Gastroesophageal sphincter (tissue), 4 donors: Measurements from ENCODE around the gene RNF212. TPM values are rescaled to one million over a fixed set of nuclear protein-coding genes. Genes with fewer than 3 reads are reported as not detected.

Experiments
- ATAC-seq: fragments of 150-250 bp; one replicate; pipeline ENCODE4 v1.9.1; 2016; ENCODE audit warnings: mild to moderate bottlenecking, moderate library complexity
- H3K27ac ChIP-seq, 4 donors: fragments of 200-600 bp; sonication (generic) in 3 of 4; 1 replicate in 3 of 4; 2 replicates in 1 of 4; pipeline ENCODE4 v1.5.1; 2016 to 2019
- H3K27me3 ChIP-seq: fragments of 200-600 bp; sonication (generic); one replicate; pipeline ENCODE4 v1.5.1; 2019
- H3K36me3 ChIP-seq, 2 donors: fragments of 200-600 bp; sonication (generic); one replicate each; pipeline ENCODE4 v1.5.1; 2019; ENCODE audit warnings: control low read depth in 1 of 2
- H3K4me1 ChIP-seq, 3 donors: fragments of 200-600 bp; sonication (generic); 1 replicate in 2 of 3; 2 replicates in 1 of 3; pipeline ENCODE4 v1.5.1; 2016 to 2019; ENCODE audit warnings: control low read depth in 2 of 3
- H3K4me3 ChIP-seq, 2 donors: fragments of 200-600 bp; sonication (generic); one replicate each; pipeline ENCODE4 v1.5.1; 2019; ENCODE audit warnings: mild to moderate bottlenecking in 1 of 2, moderate library complexity in 1 of 2
- H3K9me3 ChIP-seq, 3 donors: fragments of 200-600 bp; sonication (generic); one replicate each; pipeline ENCODE4 v1.5.1; 2017 to 2019; ENCODE audit warnings: control low read depth in 2 of 3
- EP300 ChIP-seq: sonication (generic); formaldehyde crosslinking; IDR thresholded peaks from one replicate; pipeline ENCODE4 v1.6.1; 2017; ENCODE audit warnings: antibody characterized with exemption, mild to moderate bottlenecking
- POLR2A ChIP-seq, 2 donors: fragments of 450-650 bp; IDR thresholded peaks; one replicate each; pipeline ENCODE4 v1.6.1; 2017; ENCODE audit warnings: antibody characterized with exemption in 2 of 2, mild to moderate bottlenecking in 2 of 2, moderate library complexity in 1 of 2
- POLR2AphosphoS5 ChIP-seq: sonication (generic); formaldehyde crosslinking; IDR thresholded peaks from one replicate; pipeline ENCODE4 v1.6.1; 2017; ENCODE audit warnings: antibody characterized with exemption
- WGBS, 2 donors: methylation state at CpG; one replicate each; pipeline ENCODE4 v1.1.5; 2018; ENCODE audit warnings: low coverage in 1 of 2; 5-methylcytosine and 5-hydroxymethylcytosine counted together
- total RNA-seq, 4 donors: library from RNA; depleted of rRNA; stranded (reverse); fragments of >200 nt; gene quantifications; one replicate each; pipeline ENCODE4 v1.1.0, GENCODE V29; 2016
- TF ChIP-seq, protein P1 (sequence below), 4 experiments: fragments of 200-600 bp in 2 of 4; fragments of 450-650 bp in 2 of 4; sonication (generic) in 1 of 4; IDR thresholded peaks; one replicate each; pipeline ENCODE4 v1.5.1; 2017 to 2019; ENCODE audit warnings: antibody characterized with exemption in 4 of 4, mild to moderate bottlenecking in 2 of 4, moderate library complexity in 2 of 4

The RNF212 gene
- total RNA-seq, 4 donors from 2014 or later: 1.5 to 6.9 (median 4.6) TPM

DNA sequence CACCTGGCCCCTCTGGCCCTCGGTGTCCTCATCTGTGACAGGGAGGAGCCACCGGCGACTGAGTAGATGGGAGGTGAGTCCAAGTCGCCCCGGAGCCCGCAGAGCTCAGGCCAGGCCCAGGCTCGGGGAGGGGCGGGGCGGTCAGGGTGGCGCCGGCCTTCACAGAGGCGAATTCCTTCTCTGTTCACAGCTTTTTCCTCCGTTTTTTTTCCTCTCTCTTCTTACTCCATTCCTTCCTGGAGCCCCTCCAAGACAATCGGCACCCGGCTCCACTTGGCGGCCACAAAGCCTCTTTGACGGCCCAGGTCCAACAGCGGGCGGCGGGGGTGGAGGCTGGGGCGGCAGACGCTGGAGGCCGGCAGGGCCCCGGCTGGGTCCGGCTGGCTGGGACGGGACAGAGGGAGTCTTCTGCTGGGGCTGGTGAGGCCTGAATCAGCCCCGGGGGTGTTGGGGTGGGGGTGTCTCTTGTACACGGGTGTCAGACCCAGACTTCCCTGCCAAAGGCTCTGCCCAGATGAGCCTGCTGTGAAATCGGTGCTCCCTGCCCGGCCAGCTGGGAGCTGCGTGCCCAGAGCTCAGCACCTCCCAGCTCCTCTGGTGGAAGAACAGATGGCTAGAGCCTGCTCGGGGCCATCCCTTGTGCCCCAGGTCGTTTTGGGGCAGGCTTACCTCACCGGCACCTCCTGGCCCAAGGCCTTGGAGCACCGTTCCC, 79.4 kb downstream of the RNF212 start:
- Histone ChIP-seq H3K27me3 (peaks cover 47% of the 10 kb centered on the region), H3K4me3 (peak overlapping the region in 1 of 2 donors; percentile 31), H3K36me3 (no peaks in the 10 kb centered on the region), H3K27ac (peak overlapping the region in 3 of 4 donors; percentile 30 to 68 (median 57)), H3K9me3 (no peaks in the 10 kb centered on the region), H3K4me1 (peaks cover 0 to 42% (median 6%) of the 10 kb centered on the region in 3 donors)
- TF ChIP-seq EP300 (no peak), POLR2A (IDR thresholded peaks at IDR 0.05) (no peak), POLR2AphosphoS5 (peak; percentile 19)
- peak; percentile 69 for ATAC-seq
- no CpG with 5 or more reads among the region's 35 CpGs for WGBS, 2 donors

DNA sequence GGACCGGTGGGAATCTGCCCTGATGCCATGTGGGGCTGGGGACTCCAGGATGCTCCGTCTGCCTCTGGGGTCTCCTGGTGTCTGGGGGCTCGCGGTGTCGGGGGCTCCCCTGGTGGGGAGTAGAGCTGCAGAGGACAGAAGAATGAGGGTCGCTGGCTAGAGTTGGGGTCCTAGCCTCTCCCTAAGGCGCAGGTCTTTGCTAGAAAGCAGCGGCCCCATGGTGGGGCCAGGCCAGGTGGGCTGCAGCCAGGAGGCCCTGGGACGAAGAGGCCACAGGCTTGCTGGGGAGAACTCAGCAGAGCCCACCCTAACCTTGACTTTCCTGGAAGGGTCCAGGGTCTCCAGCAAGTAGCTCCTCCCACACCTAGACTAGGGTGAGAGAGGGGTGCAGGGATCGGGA, 80.5 kb downstream of the RNF212 start:
- Histone ChIP-seq H3K9me3 (no peaks in the 10 kb centered on the region), H3K27ac (no peak overlapping the region), H3K4me1 (peaks cover 0 to 36% (median 6%) of the 10 kb centered on the region in 3 donors), H3K4me3 (no peak overlapping the region), H3K27me3 (peaks cover 59% of the 10 kb centered on the region), H3K36me3 (no peaks in the 10 kb centered on the region)
- no CpG with 5 or more reads among the region's 10 CpGs for WGBS, 2 donors
- TF ChIP-seq POLR2AphosphoS5 (no peak), EP300 (no peak), POLR2A (IDR thresholded peaks at IDR 0.05) (no peak)
- TF ChIP-seq, protein P1, sequence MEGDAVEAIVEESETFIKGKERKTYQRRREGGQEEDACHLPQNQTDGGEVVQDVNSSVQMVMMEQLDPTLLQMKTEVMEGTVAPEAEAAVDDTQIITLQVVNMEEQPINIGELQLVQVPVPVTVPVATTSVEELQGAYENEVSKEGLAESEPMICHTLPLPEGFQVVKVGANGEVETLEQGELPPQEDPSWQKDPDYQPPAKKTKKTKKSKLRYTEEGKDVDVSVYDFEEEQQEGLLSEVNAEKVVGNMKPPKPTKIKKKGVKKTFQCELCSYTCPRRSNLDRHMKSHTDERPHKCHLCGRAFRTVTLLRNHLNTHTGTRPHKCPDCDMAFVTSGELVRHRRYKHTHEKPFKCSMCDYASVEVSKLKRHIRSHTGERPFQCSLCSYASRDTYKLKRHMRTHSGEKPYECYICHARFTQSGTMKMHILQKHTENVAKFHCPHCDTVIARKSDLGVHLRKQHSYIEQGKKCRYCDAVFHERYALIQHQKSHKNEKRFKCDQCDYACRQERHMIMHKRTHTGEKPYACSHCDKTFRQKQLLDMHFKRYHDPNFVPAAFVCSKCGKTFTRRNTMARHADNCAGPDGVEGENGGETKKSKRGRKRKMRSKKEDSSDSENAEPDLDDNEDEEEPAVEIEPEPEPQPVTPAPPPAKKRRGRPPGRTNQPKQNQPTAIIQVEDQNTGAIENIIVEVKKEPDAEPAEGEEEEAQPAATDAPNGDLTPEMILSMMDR (IDR thresholded peaks at IDR 0.05): no peak
- ATAC-seq: no peak

DNA sequence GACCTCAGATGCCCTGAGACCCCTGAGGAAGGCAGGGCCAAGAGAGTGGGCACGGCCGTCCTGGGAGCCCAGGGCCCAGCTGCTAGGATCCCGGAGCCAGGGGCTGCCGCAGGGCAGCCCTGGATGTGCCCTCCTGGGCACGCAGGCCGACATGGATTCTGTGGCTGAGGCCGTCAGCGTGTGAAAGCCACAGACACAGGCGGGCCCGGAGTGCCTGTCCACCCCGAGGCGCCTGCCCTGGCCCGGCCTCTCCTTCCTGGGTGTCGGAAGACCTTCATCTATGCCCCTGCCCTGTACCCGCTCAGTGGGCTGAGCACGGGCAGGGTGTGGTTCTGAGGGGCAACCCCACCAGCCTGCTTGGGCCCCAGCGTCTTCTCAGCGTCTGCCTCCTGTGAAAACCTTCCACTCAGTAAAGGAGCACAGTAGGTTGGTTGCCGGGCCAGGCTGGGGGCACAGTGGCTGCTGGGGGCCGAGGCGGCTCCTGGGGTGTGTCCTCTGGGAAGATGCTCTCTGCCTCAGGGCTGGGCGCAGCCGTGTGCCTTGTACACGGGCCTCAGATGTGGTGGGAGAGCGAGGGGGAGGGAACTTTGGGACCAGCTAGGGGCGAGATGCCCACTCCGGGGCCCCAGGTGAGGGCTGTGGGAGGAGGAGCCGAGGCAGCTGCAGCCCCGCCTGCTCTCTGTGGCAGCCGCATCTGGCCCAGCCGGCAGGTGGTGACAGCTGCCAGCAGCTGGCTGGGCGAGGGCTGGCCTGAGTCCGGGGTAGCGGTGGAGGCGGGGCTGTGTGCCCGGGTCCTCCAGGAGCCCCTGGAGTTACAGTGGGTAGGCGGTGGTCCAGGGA, 81.2 kb downstream of the RNF212 start:
- H3K36me3 ChIP-seq: no peaks in the 10 kb centered on the region
- 93 to 100% methylated on average over 1 to 3 of the region's 37 CpGs for WGBS, 2 donors
- no peak overlapping the region for H3K27ac ChIP-seq
- TF ChIP-seq EP300: no peak
- TF ChIP-seq POLR2A (IDR thresholded peaks at IDR 0.05): no peak
- H3K4me1 ChIP-seq: peaks cover 0 to 36% (median 6%) of the 10 kb centered on the region in 3 donors
- H3K27me3 ChIP-seq: peaks cover 65% of the 10 kb centered on the region
- ATAC-seq: no peak
- H3K4me3 ChIP-seq: no peak overlapping the region
- H3K9me3 ChIP-seq: no peaks in the 10 kb centered on the region

DNA sequence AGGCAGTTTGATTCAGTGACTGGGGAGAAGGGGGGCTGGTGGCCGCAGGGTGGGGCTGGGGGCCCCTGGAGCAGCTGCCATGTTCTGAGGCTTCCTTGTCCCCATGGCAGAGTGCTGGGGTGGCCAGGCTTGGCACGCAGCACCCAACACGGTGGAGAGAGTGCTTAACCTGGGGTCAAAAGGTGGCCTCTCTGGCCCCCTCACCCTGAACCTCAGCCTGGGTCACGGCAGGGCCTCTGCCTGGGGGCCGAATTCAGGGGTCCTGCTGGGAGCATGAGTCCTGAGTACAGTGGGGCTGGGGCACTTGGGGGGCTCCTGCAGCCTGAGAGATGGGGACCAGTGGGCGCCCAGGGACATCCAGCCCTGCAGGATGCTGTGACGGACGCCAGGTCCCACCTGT, 82.0 kb downstream of the RNF212 start:
- peaks cover 0 to 36% (median 6%) of the 10 kb centered on the region in 3 donors for H3K4me1 ChIP-seq
- peaks cover 65% of the 10 kb centered on the region for H3K27me3 ChIP-seq

DNA sequence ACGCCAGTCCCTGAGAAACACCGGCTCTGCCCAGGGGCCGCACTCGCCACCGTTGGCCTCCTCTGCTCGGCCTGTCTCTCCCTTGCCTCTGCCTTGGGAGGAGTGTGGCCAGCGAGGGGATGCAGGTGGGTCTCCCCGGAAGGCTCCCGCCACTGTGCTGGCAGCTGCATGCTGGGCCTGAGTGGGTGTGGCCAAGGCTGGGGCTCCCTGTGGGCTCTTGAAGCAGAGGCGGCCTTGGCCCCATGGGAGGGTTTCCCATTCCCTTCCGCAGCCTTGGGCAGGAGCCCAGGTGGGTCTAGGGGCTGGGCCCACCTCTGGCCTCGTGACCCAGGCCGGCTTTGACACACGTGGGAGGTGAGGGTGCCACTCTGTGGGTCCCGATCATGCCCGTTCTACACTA, 82.8 kb downstream of the RNF212 start:
- TF ChIP-seq POLR2AphosphoS5 (no peak), POLR2A (IDR thresholded peaks at IDR 0.05) (no peak), EP300 (no peak)
- TF ChIP-seq, protein P1 (IDR thresholded peaks at IDR 0.05): no peak
- Histone ChIP-seq H3K9me3 (no peaks in the 10 kb centered on the region), H3K4me1 (peaks cover 0 to 28% (median 6%) of the 10 kb centered on the region in 3 donors), H3K36me3 (peaks cover 0 to 7% of the 10 kb centered on the region in 2 donors), H3K27ac (no peak overlapping the region), H3K27me3 (peaks cover 65% of the 10 kb centered on the region), H3K4me3 (no peak overlapping the region)
- ATAC-seq: no peak
- WGBS, 2 donors: 85% methylated on average over 6 of the region's 16 CpGs; no CpG with 5 or more reads in 1 of the 2 donors

More for the DNA sequence above, 82.0 kb downstream of the RNF212 start:
- TF ChIP-seq, protein P1 (IDR thresholded peaks at IDR 0.05): no peak
- TF ChIP-seq POLR2AphosphoS5: no peak
- no peak for TF ChIP-seq EP300
- TF ChIP-seq POLR2A (IDR thresholded peaks at IDR 0.05): no peak
- WGBS, 2 donors: 100% methylated on average over 1 of the region's 8 CpGs; no CpG with 5 or more reads in 1 of the 2 donors
- ATAC-seq: no peak
- Histone ChIP-seq H3K27ac (no peak overlapping the region), H3K4me3 (no peak overlapping the region), H3K36me3 (no peaks in the 10 kb centered on the region), H3K9me3 (no peaks in the 10 kb centered on the region)
